T-helper 1 cell (primary cell): Measurements from ENCODE around the gene SP140L.
"Not testable (repeated sequence)": the region's sequence is repeated elsewhere in the genome, so short reads cannot be mapped to it uniquely, and the experiment has no call there.

Source experiments
- DNase-seq, 5 donors: peaks; one replicate each; pipeline ENCODE4 v3.0.0-alpha.2; 2012 to 2020

SP140L gene

DNA sequence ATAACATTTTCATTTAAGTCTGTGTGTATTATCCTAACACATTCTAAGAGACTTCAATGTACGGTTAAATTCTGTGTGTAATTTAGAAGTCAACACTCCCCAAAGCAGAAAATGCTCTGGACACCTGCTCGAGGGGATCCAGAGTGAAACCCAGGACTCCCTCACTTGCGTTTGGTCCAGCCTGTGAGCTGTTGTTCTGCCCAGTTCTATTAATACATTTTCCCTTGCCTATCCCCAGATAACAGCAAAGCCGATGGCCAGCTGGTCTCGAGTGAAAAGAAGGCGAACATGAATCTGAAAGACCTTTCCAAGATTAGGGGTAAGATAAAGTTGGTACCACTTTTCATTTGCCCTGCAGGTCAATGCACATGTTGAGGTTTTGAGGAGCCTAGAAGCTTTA is 58.0 kb downstream of the SP140L start:
- DNase-seq: no peak

DNA sequence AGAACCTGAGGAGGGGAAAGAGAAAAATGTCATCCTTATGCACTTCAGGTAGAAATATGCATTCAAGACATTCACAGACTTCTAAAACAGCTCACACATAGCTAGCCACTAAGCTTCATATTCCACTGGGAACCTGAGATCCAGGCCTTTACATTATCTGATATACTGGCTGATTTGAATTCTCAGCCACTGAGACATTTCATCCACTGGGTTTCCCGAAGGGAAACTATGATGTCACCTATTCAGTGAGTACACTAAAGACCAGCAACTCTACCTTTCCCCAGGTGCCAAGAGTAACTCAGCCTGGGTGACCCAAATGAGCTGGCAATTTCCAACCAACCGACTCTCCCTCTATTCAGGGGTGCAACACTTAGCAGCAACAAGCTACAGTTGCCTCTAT is 67.3 kb downstream of the SP140L start:
- DNase-seq: no peak

DNA sequence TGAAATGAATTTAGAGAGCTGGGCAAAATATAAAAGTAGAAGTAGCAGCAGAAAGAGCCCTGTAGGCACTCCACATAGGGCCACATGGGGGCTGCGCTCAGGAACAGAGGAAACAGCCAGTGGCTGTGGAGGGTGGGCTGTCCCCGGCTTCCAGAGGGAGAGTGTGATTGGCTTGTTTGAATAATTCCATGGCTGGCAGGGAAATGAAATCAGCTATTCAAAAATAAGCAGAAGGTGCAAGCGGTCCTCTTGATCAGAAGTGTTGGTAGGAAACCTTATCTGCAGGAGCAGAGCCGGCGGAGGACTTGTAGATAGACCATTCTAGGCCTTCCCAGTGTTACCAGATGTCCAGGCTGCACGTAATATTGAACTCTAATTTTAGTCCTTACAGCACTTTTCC is 71.7 kb downstream of the SP140L start:
- not testable (repeated sequence) for DNase-seq

DNA sequence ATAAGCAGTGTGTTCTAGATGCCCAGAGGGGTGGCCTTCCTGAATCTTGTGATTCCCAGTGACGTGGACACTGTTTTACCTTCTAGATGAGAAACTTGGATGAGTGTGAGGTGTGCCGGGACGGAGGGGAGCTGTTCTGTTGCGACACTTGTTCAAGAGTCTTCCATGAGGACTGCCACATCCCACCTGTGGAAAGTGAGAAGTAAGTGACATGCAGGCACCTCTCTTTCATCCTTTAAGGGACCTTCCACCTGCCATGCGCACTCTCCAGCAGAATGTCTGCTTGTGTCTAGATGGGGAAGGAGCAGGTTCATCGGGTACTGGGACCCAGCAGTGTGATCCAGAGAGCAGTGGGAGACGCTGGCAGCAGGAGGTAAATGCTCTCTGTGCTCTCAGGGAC is 73.0 kb downstream of the SP140L start:
- no peak for DNase-seq

DNA sequence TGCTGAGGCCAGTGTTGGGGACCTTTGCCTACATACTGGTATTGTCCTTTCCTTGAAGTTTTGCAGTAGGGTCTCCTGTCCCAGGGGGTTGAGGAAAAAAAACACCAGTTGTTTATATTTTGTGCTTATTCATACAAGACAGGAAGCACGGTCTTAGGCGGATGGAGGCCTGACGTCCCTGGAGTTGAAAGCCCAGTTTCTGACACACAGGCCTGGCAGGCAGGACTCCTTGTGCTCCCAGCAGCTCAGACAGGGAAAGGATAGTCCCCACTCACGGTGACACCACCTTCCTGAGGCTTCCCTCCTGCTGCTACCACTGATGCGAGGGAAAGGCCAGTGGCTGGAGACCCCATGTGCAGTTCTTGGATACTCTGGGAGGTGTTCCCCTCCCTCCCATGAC is 73.5 kb downstream of the SP140L start:
- DNase-seq: no peak

DNA sequence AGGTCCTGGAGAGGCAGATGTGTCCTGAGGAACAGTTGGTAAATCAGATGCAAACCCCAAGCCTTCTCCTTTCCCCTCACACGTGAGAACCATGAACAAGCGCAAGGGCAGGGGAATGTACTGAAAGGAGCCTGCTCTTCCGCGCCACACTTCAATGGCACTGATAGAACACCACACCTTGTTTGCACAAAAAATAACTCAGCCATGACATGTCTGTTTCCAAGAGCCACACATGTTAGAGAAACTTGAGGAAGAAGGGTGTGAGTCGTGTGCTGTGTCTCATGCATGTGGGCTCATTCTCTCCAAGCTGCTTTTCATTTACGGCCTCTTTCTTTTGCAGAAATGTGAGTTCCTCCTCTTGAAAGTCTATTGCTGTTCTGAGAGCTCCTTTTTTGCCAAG is 74.0 kb downstream of the SP140L start:
- not testable (repeated sequence) for DNase-seq

DNA sequence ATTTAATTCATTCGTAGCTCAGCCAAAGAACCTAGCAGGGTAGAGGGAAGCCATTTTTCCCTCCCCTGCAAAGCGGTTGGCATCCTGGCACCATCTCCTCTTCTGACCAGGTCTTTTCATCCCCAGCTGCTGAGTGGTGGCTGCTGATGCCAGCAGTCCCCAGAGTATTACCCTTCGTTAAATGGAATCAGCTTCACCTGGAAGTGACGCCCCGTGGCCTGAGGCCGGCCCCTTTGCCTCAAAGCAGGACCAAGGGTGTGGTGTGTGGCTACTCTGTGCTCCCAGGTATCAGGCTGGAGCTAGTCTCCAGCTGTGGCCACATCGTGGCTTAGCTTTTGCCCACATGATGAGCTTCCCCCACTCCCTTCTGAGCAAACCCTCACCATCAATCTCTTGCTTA is 76.8 kb downstream of the SP140L start:
- DNase-seq: no peak

DNA sequence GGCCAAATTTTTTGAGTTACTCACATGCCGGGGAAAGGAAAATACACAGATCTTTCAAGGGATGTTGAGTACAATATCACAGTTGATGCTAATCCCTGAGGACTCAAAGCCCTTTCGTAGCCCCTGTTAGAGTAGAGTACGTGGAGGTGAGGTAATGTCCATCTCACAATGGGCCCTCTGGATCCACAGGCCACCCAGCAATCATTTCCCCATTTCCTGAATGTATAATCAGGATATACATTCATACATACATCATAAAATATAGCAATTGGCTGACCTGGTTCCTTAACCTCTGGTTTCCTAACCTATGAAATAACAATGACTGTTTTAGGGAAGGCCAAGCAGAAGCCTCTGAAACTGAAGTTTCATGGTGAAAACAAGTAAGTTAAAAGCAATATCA is 78.8 kb downstream of the SP140L start:
- no peak for DNase-seq

DNA sequence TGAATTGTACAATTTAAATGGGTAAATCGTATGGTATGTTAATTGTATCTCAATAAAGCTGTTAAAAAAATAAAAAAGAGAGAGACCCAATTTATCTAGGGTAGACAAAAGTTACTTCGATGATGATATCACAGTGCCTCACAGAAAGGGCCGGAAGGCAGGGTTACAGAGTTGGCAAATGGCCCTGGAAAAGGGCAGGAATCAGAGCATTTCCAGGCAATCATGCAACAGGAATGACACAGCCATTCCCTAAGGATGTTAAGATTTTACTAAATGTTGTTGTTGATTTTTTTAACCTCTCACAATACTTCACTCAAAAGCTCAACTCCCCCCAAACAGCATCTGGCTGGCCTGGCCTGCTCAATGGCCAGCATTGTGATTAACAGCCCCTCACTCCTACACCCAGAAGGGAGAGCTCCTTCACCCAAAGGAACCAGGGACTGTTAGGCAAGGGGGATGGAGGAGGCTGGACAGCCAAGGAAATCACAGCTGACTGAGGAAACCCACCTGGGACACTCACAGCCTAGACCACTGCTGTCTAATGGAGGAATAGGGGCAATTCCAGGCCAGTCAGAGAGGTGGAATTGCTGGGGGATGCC is 81.3 kb downstream of the SP140L start:
- no peak for DNase-seq

DNA sequence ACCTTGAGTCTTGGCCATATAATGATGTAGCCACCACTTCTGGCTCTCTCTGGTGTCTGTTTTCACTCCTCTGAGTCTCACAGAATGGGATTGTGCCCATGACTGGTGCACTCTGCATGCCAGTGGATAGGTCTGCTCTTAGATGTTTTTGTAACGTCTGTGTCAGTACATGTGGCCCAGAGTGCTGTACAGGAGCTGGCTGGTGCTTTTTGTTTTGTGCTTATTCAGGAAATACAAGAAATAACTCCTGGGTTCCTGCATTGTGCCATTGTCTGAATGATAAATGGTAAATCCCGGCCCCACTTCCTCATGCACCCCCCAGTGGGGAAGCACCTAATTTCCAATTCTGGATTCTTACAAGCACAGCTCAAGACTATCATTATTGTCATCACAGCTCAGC is 82.3 kb downstream of the SP140L start:
- not testable (repeated sequence) for DNase-seq

DNA sequence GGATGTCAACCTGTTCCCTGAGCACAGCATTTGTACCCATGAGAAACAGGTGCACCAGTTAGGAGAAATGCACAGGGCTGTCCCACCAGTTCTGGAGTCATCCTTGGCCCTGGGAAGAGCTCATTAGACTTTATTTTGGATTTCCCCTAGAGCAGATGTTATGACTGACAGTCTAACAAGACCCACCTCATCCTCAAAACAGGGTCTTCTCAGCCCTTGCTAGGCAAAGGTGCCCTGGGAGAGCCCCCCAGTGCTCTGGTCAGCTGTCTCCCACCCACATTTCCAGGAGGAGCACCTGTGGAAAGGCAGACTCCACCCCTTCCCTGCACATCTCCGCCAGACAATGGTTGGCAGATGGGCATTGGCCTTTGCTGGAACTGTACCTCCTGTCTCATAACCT is 83.3 kb downstream of the SP140L start:
- DNase-seq: no peak

DNA sequence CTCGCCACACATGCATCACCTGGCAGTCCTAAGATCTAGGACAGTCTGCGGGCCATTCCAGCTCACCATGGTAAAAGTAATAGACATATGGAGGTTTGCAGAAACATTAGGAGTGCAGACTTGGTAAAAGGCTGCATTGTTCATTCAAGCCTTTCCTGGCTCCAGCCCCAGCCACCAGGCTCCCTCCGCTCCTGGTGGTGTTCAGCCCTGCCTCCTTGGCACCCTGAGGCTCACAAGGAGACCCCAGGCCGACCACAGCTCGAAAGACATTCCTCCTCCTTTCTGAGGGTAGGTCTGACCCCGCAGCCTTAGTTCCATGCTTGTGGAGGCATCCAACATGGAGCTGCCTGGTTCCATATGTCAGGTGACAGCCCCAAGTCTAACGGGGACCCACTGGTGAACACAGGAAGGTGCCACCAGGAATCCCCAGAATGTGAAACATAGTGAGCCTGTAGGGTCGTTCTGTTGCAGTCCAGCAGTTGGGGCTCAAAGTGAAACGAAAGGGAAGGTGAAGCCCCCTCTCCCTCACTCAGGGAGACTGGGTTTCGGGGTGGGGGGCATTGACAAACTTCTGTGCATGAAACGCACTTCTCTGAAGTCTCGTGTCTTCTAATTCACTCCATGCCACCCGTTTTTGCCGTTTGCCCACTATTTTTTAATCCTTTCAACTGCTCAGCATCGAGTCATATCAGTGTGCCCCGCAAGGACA is 84.0 kb downstream of the SP140L start:
- no peak for DNase-seq

DNA sequence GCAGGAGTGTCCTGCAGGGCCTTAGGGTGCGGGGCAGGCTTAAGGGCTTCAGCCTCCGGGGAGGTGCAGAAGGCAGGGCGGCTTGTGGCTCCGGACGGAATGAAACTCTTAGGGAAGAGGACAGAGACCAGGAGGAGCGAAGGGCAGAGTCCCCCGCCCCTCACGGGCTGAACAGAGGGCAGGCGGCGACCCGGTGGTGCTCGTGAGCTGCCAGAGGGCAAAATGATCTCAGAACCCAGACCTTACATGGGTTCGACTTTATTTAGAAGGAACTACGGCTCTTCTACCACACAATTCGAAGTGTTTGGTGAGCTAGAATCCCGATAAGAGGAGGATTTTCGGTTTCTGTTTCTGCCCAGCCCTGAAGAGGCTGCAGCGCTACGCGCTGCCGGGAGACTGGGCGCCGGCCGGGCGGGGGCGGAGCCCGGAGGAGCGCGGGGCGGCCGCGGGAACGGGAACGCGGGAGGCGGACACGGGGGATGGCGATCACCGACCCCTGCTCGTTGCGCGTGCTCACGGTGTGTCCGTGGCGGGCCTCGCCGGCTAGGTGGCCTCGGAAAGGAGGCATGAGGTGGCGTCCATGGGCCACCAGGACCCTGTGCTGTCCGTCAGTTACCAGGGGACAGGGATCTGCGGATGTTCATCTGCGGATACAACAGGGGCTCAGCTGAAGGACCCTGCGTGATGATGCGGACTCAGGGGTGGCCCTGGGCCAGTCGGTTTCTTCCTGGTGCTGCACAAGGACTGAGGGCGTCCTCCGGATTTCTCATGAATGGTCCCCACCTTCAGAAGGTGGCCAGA is 84.8 kb downstream of the SP140L start:
- DNase-seq: peak; percentile 45 to 78 (median 52)

DNA sequence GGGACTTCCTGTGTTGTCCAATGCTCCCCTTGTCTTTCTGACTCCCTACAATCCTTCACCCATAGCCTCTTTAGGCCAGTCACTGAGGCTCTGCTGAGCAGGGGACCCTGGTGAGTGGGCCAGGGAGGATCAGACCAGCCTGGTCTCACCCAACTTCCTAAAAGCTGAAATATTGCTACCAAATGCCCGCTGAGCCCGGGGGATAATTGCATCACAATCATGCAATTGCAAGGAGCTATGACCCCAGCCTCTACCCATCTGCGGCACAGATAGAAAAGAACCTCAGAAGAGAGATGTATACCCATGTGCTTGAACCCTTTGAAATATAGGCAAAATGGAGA is 85.3 kb downstream of the SP140L start:
- no peak for DNase-seq

DNA sequence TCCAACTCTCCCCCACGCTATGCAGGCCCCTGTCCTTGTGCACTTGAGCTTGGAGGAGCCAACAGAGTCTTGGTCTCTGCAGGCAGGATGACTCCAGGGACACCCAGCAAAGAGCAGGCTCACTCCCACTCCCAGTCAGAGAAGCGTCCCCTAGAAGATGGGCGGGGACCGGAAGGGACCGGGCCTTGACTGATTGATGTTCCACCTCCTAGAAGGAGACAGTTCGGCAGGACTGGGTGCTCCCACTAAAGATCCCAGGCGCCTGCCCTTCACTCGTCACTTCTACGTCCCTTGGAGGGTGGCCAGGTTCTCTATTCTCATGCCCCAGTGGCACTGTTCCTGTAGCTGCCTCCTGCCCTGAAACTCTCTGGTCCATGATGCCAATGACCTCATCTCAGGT is 85.9 kb downstream of the SP140L start:
- no peak for DNase-seq

DNA sequence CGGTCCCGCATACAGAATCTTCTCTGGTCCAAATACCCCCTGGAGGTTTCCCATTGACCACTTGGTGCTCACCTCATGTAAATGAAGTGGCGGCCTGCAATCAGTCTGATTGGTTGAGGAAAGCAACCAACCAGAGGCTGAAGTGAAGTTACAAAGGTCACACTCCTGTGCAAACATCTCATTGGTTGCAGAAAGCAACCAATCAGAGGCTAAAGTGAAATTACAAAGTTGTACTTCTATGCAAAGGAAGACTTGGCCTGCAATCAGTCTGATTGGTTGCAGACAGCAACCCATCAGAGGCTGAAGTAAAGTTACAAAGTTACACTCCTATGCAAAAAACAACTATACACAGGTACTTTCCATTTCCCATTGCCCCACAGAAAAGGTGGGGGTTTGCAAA is 86.5 kb downstream of the SP140L start:
- peak in 1 of 5 donors; percentile 45 for DNase-seq

DNA sequence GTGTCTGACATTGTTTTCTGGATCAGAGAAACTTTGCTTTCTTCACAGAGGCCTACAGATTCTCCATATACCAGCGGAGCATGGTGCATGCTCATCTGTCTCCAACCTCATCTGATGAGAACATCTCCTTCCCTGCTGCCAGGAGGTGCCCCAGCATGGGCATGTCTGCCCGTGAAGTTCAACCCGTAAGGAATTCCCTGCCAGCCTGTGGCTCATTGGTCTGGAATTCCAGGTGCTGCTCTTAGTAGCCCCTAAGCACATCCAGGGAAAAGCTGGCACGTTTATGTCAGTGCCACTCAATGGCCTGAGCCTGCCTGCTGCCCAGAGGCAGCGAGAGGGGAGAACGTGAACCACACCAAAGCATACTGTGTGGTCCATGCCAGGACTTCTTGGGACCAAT is 87.3 kb downstream of the SP140L start:
- no peak for DNase-seq

DNA sequence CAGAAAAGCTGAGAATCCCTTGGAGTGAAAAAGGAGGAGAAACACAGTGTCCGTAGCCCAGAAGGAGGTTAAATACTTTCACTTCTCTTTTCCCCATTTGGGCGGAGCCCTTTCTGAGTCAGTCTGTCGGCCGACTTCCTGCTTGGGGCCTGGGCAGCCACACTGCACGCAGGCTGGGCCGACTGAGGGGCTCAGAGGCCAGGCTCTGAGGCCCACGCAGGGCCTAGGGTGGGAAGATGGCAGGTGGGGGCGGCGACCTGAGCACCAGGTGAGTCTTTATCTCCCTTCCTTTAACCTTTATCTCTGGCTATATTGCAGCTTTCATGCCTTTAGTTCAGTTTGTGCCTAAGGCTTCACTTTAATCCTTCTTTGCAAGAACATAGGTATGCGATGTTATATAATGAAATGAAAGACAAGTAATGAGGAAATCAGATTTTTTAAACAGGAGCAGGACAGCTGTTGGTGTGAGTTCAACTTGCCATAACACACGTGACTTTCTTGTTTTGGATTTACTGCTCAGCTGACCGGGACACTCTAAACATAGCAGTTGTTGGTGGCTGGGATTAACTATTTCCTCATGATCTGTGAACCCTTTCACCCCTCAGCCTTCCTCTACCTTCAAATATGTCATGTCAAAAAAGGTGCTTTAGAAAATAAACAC is 89.2 kb downstream of the SP140L start, which contains the start of gene SP100:
Gene SP100, plus strand, starts transcription at position 141 of the 661 bp plus-strand sequence. Its CDS starts 96 bp downstream, at position 237.
- DNase-seq: peak; percentile 59 to 86 (median 66)

DNA sequence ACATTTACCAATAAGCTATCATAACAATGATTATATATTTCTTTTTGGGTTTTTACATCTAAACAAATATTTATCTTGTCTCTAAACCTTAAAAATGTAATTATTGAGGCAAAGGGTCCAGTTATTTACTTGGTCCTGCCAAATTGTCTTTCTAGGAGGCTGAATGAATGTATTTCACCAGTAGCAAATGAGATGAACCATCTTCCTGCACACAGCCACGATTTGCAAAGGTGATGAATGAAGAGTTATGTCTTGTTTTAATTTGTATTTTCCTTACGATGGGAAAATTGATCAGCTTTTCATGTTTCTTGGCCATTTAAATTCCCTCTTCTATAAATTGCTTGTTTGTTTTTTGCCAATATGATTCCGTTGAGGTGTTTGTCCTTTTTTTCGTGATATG is 90.4 kb downstream of the SP140L start:
- DNase-seq: no peak

DNA sequence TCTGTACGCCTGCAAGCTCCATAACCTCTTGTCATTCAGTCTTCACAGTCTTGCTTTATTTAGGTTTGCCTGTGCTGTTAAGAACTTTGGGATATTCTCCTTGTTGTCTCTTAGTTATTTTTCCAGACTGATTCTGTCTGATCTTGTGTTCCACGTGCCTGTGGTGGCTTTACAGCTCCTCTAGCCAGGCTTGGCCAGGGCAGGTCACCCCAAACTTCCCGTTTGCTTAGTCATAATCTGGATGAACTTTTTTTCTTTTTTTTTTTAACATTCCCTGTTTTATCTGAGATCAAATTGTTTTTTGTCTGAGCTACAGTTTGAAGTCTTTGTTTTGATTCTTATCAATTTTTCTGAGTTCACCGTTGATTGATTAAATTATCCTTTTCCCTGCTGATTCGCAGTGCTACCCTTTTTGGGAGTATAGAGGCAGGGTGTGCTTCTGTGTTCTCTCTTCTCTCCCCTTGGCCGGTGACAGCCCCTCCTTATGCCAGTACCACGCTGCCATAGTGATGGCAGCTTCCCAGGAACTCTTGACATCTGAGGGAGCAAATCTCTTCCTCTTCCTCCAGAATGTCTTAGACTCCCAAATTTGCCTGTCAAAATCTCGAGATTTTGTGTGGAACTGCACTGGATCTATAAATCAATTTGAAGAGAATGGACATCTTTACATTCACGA is 91.5 kb downstream of the SP140L start:
- no peak for DNase-seq

DNA sequence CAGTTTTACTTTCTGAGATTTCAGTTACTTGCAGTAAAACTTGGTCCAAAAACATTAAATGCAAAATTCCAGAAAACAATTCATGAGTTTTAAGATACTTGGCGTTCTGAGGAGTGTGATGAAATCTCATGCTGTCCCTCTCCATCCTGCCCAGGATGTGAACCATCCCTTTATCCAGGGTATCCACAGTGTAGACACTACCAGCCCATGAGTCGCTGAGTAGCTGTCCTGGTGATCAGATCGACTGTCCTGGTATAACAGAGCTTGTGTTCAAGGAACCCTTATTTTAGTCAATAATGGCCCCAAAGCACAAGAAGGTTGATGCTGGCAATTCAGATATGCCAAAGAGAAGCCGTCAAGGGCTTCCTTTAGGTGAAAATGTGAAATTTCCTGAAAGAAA is 92.2 kb downstream of the SP140L start:
- no peak for DNase-seq

DNA sequence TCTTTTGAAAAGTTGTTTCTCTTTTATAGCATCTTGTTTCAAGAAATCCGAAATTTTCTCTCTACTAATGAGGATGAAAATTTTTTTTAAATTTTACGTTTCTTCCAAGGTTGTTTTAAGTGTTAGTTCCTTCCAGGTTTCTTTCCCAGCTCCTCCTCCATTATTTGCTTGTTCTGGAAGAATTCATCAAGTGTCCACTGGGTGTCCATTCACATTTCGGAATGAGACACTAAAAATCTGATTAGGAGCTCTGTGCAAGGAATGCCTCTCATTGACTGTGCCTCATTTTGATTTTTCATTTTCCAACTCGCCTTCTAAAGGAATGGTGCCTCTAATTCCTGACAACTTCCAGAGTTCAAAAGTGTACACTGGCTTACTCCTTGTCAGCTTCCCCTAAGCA is 95.2 kb downstream of the SP140L start:
- no peak for DNase-seq
